ENCODE measurements around the gene SHE. TPM values are rescaled to one million over a fixed set of nuclear protein-coding genes. Genes with fewer than 3 reads are reported as not detected.
A peak's percentile ranks its signal among the peaks of the same experiment; 100 is the strongest.

The SHE gene
- total RNA-seq, 8 experiments from 2014 or later, result 0.42 to 4.0 (median 2.2) TPM; not detected in 1

DNA sequence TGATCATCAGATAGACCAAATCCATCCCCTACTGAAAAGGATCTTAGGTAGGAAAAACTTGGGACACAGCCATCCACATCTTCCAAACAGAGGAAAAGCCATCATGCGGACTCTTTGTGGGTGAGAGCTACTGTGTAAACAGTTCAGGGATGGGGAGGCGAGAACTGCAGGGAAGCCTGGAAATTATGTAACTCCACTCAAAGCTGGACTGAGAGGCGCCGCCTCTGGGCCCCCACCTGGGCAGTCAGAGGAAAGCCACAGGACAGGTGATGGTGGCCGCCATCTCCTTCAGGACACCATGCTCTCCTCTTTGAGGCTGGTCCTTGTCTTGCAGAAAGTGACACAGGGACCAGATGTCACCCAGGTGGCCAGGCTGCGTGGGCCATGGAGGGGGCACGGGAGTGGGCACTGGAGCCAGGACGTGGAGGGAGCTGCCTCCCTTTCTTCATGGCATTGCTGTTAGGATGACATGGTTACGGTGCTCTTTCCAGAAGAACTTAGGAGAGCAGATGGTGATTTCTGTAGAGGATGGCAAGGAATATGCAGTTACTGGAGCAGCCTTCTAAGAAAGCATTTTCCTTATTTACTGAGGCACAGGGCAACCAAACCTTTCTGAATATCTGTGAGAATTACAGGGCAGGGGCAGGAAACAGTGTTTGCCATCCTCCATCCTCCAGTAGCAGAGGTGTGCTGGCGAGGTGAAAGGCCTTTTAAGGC lies 32.2 kb downstream of the SHE start:
- Histone ChIP-seq H3K4me3 (no peak overlapping the region), H3K4me1 (replicated peaks in 1 of 2) (peaks cover 3 to 10% of the 10 kb centered on the region in 2 donors), H3K27ac (no peak overlapping the region)
- 60 to 100% (median 85%) methylated on average over 1 to 7 of the region's 10 CpGs; no CpG with 5 or more reads in 3 of the 10 experiments for WGBS, 10 experiments
- ATAC-seq (replicated peaks in 6 of 8), result peak in 2 of 8 experiments; percentile 4 to 10
- in situ Hi-C loops (cut with MboI; ENCODE audit: low pct_unique_long_range_greater_than_20kb in 2 of 9, low sequenced_read_pairs in 9 of 9, unreplicated experiment in 9 of 9), result no loop called here

DNA sequence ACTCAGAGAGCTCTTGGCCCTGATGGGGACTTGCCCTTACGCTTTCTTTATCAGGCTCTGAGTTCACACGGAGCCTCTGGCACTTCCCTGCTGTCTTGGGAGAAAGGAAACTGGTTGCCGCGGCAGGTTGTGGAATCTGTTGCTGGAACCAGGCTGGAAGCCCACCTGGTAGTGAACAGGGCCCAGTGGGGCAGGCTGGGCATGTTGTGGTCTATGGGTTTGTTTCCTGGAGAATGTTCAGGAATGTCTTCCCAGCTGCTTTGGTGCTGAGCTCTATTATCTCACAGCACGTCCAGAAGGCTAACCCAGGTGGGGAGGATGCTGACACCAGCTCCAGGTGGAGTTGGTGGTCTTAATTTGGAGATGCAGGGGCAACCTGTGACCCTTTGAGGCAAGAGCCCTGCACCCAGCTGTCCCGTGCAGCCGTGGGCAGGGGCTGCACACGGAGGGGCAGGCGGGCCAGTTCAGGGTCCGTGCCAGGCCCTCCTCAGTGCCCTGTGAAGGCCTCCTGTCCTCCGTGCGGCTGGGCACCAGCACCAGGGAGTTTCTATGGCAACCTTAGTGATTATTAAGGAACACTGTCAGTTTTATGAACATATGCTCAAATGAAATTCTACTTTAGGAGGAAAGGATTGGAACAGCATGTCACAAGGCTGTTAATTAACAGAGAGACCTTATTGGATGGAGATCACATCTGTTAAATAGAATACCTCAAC lies 33.5 kb downstream of the SHE start:
- in situ Hi-C loops (cut with MboI; ENCODE audit: low pct_unique_long_range_greater_than_20kb in 2 of 9, low sequenced_read_pairs in 9 of 9, unreplicated experiment in 9 of 9), result no loop called here
- H3K4me3 ChIP-seq, result no peak overlapping the region
- peaks cover 3 to 10% of the 10 kb centered on the region in 2 donors for H3K4me1 ChIP-seq (replicated peaks in 1 of 2)
- WGBS, 10 experiments, result 20 to 100% (median 74%) methylated on average over 1 to 12 of the region's 12 CpGs; no CpG with 5 or more reads in 1 of the 10 experiments
- no peak overlapping the region for H3K27ac ChIP-seq
- ATAC-seq (replicated peaks in 6 of 8), result peak in 3 of 8 experiments; percentile 41 to 83 (median 51)

DNA sequence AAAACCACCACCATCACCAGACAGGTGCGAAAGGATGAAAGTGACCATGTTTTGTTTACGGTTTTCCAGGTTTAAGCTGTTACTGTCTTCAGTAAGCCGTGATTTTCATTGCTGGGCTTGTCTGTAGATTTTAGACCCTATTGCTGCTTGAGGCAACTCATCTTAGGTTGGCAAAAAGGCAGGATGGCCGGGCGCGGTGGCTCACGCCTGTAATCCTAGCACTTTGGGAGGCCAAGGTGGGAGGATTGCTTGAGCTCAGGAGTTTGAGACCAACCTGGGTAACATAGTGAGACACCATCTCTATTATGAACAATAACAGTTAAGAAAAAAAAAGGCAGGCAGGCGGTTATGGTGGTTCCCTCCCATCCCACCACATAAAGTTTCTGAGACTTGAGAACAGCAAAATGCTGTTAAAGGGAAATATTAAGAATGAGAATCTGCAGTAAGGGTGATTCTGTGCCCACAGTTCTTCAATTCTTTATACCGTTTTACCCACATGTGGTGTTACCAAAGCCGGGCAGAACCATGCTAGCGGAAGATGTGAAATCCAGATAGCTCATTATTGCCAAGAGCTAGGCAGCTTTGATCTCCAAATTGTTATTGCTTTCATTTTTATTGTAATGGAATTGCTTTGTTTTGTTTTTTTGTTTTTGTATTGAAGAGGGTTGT lies 34.6 kb downstream of the SHE start:
- WGBS, 10 experiments, result 87 to 100% (median 95%) methylated on average over 2 to 11 of the region's 11 CpGs; no CpG with 5 or more reads in 1 of the 10 experiments
- Histone ChIP-seq H3K27ac (no peak overlapping the region), H3K4me3 (no peak overlapping the region), H3K4me1 (replicated peaks in 1 of 2) (peaks cover 3 to 10% of the 10 kb centered on the region in 2 donors)
- no peak for ATAC-seq (replicated peaks in 6 of 8)
- in situ Hi-C loops (cut with MboI; ENCODE audit: low pct_unique_long_range_greater_than_20kb in 2 of 9, low sequenced_read_pairs in 9 of 9, unreplicated experiment in 9 of 9), result no loop called here

DNA sequence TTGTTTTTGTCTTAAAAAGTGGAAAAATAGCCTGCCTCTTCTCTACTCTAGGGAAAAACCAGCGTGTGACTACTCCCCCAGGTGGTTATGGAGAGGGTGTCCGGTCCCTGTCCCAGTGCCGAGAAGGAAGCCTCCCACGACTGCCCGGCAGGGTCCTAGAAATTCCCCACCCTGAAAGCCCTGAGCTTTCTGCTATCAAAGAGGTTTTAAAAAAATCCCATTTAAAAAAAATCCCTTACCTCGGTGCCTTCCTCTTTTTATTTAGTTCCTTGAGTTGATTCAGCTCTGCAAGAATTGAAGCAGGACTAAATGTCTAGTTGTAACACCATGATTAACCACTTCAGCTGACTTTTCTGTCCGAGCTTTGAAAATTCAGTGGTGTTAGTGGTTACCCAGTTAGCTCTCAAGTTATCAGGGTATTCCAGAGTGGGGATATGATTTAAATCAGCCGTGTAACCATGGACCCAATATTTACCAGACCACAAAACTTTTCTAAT lies 35.2 kb downstream of the SHE start:
- no peak overlapping the region for H3K27ac ChIP-seq
- ATAC-seq (replicated peaks in 6 of 8), result no peak
- no peak overlapping the region for H3K4me3 ChIP-seq
- 38 to 100% (median 69%) methylated on average over 1 to 8 of the region's 8 CpGs; no CpG with 5 or more reads in 1 of the 10 experiments for WGBS, 10 experiments
- peaks cover 3 to 10% of the 10 kb centered on the region in 2 donors for H3K4me1 ChIP-seq (replicated peaks in 1 of 2)
- in situ Hi-C loops (cut with MboI; ENCODE audit: low pct_unique_long_range_greater_than_20kb in 2 of 9, low sequenced_read_pairs in 9 of 9, unreplicated experiment in 9 of 9), result no loop called here

DNA sequence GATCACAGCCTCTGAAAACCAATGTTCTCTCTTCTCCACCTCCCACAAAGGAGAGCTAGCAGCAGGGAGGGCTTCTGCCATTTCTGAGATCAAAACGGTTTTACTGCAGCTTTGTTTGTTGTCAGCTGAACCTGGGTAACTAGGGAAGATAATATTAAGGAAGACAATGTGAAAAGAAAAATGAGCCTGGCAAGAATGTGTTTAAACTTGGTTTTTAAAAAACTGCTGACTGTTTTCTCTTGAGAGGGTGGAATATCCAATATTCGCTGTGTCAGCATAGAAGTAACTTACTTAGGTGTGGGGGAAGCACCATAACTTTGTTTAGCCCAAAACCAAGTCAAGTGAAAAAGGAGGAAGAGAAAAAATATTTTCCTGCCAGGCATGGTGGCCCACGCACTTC lies 36.0 kb downstream of the SHE start:
- no peak for ATAC-seq (replicated peaks in 6 of 8)
- in situ Hi-C loops (cut with MboI; ENCODE audit: low pct_unique_long_range_greater_than_20kb in 2 of 9, low sequenced_read_pairs in 9 of 9, unreplicated experiment in 9 of 9), result no loop called here
- peaks cover 3 to 10% of the 10 kb centered on the region in 2 donors for H3K4me1 ChIP-seq (replicated peaks in 1 of 2)
- no peak overlapping the region for H3K4me3 ChIP-seq
- H3K27ac ChIP-seq, result no peak overlapping the region
- WGBS, 10 experiments, result 17 to 100% (median 64%) methylated on average over 1 to 3 of the region's 3 CpGs; no CpG with 5 or more reads in 1 of the 10 experiments

DNA sequence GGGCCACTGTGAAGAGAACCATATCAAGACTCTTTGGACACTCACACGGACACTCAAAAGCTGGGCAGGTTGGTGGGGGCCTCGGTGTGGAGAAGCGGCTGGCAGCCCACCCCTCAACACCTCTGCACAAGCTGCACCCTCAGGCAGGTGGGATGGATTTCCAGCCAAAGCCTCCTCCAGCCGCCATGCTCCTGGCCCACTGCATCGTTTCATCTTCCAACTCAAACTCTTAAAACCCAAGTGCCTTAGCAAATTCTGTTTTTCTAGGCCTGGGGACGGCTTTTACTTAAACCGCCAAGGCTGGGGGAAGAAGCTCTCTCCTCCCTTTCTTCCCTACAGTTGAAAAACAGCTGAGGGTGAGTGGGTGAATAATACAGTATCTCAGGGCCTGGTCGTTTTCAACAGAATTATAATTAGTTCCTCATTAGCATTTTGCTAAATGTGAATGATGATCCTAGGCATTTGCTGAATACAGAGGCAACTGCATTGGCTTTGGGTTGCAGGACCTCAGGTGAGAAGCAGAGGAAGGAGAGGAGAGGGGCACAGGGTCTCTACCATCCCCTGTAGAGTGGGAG lies 36.5 kb downstream of the SHE start:
- WGBS, 10 experiments, result 18 to 75% (median 69%) methylated on average over 2 to 8 of the region's 8 CpGs; no CpG with 5 or more reads in 1 of the 10 experiments
- in situ Hi-C loops (cut with MboI; ENCODE audit: low pct_unique_long_range_greater_than_20kb in 2 of 9, low sequenced_read_pairs in 9 of 9, unreplicated experiment in 9 of 9), result no loop called here
- H3K4me3 ChIP-seq, result no peak overlapping the region
- no peak overlapping the region for H3K27ac ChIP-seq
- peak in 3 of 8 experiments; percentile 26 to 54 (median 36) for ATAC-seq (replicated peaks in 6 of 8)
- H3K4me1 ChIP-seq (replicated peaks in 1 of 2), result peaks cover 3 to 10% of the 10 kb centered on the region in 2 donors

DNA sequence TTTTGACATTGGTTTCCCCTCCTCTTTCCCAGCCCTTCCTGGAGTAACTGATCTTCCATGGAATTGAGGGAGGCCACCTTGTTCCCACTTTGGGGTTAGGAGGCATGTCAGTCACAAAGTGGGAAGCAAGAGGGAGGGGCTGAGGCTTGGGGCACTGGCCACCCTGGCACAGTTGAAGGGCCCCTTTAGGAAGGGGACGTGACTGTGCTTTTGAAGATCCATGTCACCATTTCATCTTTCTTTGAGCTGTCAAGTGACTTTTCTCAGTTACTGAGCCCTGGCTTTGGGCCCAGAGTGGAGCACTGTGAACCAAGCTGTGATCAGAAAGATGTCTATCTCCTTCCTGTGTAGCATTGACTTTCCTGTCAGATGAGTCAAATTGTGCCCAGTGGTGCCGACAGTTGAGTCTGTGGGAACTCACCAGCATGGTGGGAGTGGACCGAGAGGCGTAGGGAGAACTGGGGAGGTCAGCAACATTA lies 38.7 kb downstream of the SHE start:
- in situ Hi-C loops (cut with MboI; ENCODE audit: low pct_unique_long_range_greater_than_20kb in 2 of 9, low sequenced_read_pairs in 9 of 9, unreplicated experiment in 9 of 9), result no loop called here
- peak in 2 of 8 experiments; percentile 17 to 19 for ATAC-seq (replicated peaks in 6 of 8)
- no peak overlapping the region for H3K27ac ChIP-seq

DNA sequence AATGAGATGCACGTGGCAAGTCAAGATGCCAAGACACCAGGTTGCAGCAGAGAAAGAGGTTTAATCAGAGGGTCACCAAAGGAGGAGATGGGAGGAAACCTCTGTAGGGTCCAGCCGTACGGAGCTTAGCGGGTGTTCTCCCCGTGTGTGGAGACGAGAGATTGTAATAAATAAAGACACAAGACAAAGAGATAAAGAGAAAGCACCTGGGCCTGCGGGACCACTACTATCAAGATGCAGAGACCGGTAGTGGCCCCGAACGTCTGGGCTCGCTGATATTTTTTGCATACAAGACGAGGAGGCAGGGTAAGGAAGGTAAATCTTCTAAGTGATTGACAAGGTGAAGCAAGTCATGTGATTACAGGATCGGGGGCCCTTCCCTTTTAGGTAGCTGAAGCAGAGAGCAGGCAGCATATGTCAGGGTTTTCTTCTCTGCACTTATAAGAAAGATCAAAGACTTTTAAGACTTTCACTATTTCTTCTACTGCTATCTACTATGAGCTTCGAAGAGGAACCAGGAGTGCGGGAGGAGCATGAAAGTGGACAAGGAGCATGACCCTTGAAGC lies 41.4 kb downstream of the SHE start:
- in situ Hi-C loops (cut with MboI; ENCODE audit: low pct_unique_long_range_greater_than_20kb in 2 of 9, low sequenced_read_pairs in 9 of 9, unreplicated experiment in 9 of 9), result no loop called here
- Histone ChIP-seq H3K27ac (no peak overlapping the region), H3K4me3 (no peak overlapping the region), H3K4me1 (replicated peaks in 1 of 2) (peaks cover 0 to 2% of the 10 kb centered on the region in 2 donors)
- 17 to 93% (median 69%) methylated on average over 2 to 15 of the region's 15 CpGs for WGBS, 10 experiments
- no peak for ATAC-seq (replicated peaks in 6 of 8)

More for the DNA sequence above, 38.7 kb downstream of the SHE start:
- Histone ChIP-seq H3K4me1 (replicated peaks in 1 of 2) (peaks cover 0 to 7% of the 10 kb centered on the region in 2 donors), H3K4me3 (no peak overlapping the region)
- 65 to 100% (median 87%) methylated on average over 2 to 4 of the region's 4 CpGs; no CpG with 5 or more reads in 4 of the 10 experiments for WGBS, 10 experiments

DNA sequence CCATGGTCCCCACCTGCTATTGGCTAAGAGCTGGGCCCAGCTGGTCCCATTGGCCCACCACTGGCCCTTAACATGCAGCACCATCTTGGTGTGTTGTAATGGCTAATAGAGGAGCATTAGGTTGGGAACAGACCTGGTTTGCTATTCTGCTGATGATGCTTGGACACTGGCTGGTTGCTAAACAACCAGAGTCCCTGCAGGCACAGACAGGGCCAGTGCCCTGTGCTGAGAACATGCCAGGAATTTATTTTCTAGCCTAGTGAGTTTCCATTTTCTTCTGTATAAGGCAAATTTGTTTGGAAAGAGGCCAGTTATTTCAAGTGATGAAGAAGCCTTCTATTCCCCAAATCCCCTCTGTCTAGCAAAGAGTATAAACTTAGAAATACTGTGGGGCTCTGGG lies 43.1 kb downstream of the SHE start:
- in situ Hi-C loops (cut with MboI; ENCODE audit: low pct_unique_long_range_greater_than_20kb in 2 of 9, low sequenced_read_pairs in 9 of 9, unreplicated experiment in 9 of 9), result no loop called here
- no peak overlapping the region for H3K27ac ChIP-seq
- H3K4me3 ChIP-seq, result no peak overlapping the region
- peak in 3 of 8 experiments; percentile 32 to 90 (median 53) for ATAC-seq (replicated peaks in 6 of 8)
- peaks cover 6 to 9% of the 10 kb centered on the region in 2 donors for H3K4me1 ChIP-seq (replicated peaks in 1 of 2)

DNA sequence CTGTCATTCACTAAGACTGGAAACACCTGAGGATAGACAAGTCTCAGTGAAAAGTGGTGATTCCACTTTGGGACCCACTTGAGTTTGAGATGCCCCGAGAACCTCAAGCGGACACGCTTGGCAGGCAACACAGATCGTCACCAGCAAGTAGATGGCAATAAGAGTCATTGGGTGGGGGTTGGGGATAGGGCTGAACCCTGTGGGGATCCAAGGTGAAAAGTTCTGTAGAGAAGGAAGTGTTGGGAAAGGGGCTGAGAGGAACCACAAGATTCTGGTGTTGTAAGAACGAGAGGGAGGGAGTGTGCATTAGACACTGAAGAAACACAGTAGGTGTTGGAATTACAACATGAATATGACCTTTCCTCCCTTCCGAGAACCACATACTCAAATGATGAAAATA lies 45.6 kb downstream of the SHE start:
- no peak overlapping the region for H3K4me3 ChIP-seq
- peaks cover 16 to 18% of the 10 kb centered on the region in 2 donors for H3K4me1 ChIP-seq (replicated peaks in 1 of 2)
- in situ Hi-C loops (cut with MboI; ENCODE audit: low pct_unique_long_range_greater_than_20kb in 2 of 9, low sequenced_read_pairs in 9 of 9, unreplicated experiment in 9 of 9), result no loop called here
- ATAC-seq (replicated peaks in 6 of 8), result no peak
- H3K27ac ChIP-seq, result no peak overlapping the region
- WGBS, 10 experiments, result 73 to 100% (median 88%) methylated on average over 1 to 5 of the region's 6 CpGs; no CpG with 5 or more reads in 2 of the 10 experiments

DNA sequence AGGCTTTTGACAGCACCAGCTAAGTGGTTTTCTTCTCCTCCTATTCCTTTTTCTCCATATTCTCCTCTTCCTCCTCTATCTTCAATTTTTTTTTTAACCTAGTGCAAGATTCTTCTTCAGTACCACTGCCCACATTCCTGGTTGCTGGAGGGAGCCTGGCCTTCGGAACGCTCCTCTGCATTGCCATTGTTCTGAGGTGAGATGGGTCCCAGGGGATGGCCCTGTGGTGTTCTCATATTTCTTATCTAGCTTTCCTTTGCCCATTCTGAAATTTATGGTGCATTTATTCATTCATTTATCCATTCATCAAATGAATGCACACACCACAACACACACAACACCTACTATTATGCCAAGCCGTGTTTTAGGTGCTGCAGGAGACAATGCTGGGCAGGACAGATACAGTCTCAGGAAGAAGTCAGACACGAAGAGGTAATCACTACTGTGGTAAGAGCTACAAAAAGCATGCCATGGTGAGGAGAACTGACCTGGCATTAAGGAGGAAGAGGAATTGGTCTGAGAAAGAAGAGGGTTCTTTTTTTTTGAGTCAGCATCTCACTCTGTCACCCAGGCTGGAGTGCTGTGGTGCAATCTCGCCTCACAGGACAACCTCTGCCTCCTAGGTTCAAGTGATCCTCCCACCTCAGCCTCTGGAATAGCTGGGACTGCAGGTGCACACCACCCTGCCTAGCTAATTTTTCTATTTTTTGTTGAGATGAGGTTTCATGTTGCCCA lies 47.7 kb downstream of the SHE start:
- ATAC-seq (replicated peaks in 6 of 8), result peak in 3 of 8 experiments; percentile 64 to 68 (median 65)
- 49 to 100% (median 61%) methylated on average over 1 to 5 of the region's 5 CpGs; no CpG with 5 or more reads in 2 of the 10 experiments for WGBS, 10 experiments
- Histone ChIP-seq H3K27ac (no peak overlapping the region), H3K4me1 (replicated peaks in 1 of 2) (peaks cover 16 to 18% of the 10 kb centered on the region in 2 donors), H3K4me3 (no peak overlapping the region)
- in situ Hi-C loops (cut with MboI; ENCODE audit: low pct_unique_long_range_greater_than_20kb in 2 of 9, low sequenced_read_pairs in 9 of 9, unreplicated experiment in 9 of 9), result no loop called here

Measured in motor neuron (in vitro differentiated cells).